Left colon (tissue), 2 donors: Measurements from ENCODE around the gene TBC1D24. TPM values are rescaled to one million over a fixed set of nuclear protein-coding genes. Genes with fewer than 3 reads are reported as not detected.
A peak's percentile ranks its signal among the peaks of the same experiment; 100 is the strongest.
"Not testable (repeated sequence)": the region's sequence is repeated elsewhere in the genome, so short reads cannot be mapped to it uniquely, and the experiment has no call there.

Experiments used
- ATAC-seq: fragments of 200-7000 bp; cut with Tn5 transposase; one replicate; pipeline ENCODE4 v1.9.1; 2020; ENCODE audit warnings: mild to moderate bottlenecking, moderate library complexity
- DNase-seq, 2 donors: peaks; one replicate each; pipeline ENCODE4 v3.0.0-alpha.2; 2020
- intact Hi-C, 2 donors: fragments of 100-400 bp; cut with DNase I in 1 of 2; cut with micrococcal nuclease in 1 of 2; formaldehyde crosslinking; loops; one replicate each; pipeline versions ENCODE4 v1.11.2 to v1.14.0; 2022; cut with DNase I, micrococcal nuclease
- total RNA-seq, 2 donors: library from RNA; stranded (reverse); fragmentation: NEBNext Ultra II Directional; extraction: Animal tissue kit (Norgen Biotek cat#: 25700); gene quantifications; one replicate each; pipeline ENCODE4 v1.2.1, GENCODE V29; 2021
- donor health status: DM: no; HTN: no; CAD: no.
- donor health status: DM: yes; HTN: yes; CAD: no.

TBC1D24 gene
- total RNA-seq, 2 donors from 2014 or later: 8.9 to 11.1 TPM

DNA sequence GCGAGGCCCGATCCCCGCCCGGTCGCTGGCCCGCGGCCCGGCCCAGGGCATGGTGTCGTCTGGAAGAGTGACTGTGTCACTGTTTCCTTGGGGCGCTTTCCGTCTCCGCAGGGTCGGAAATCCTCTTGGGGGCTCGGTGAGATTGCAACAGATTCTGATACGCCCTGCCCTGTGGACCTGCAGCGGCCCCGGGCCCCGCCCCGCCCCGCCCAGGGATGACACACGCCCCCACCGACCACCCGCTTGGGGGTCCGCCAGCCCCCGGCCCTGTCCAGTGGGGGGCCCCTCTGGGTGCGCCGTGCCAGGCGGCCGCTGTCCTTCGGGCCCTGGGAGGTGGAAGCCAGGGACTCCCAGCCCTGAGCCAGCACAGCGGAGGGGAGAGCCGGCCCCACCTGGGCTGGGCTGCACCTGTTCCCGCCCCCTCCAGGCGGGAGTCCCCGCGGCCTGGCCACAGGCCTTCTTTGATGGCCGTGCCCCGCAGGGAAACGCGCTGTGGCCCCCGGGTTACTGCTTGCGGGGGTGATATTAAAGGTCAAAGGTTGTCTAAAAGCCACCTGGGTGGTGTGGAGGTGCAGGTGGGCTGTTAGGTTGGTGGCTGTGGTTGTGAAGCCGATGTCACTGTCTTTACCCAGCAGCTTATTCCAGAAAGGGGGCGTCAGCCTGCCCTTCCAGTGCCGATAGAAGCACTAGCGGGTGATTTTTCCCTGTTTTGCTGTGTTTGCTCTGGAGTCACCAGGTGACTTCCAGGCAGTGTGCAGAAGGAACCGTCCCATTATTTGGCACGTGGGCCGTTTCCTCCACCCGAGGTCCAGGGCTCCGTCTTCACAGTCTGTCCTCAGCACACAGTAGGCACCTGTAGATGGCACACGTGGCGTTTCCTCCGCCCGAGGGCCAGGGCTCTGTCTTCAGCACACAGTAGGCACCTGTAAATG is 752 bp downstream of the TBC1D24 start:
- peak in 1 of 2 donors; percentile 54 for DNase-seq
- peak; percentile 50 for ATAC-seq
- intact Hi-C loops: no loop called here

DNA sequence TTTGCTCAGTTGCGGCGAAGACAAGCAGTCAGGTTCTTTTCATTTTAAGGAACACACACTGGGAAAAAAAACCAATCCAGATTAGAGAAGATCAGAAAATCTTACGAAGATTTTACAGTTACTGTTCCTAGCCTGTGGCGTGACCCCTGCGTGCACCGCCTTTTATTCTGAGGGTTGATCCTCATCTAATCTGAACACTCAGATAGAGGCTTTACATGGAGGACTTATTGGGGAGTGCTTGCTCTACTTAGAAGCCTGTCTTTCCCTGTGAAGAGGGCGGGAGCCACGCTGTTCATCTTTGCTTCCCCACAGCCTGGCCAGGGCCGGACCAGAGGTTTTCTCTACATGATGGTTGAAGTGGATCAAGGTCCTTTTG is 1.4 kb downstream of the TBC1D24 start:
- intact Hi-C loops: no loop called here
- ATAC-seq (no peak), DNase-seq (peak in 1 of 2 donors; percentile 3)

DNA sequence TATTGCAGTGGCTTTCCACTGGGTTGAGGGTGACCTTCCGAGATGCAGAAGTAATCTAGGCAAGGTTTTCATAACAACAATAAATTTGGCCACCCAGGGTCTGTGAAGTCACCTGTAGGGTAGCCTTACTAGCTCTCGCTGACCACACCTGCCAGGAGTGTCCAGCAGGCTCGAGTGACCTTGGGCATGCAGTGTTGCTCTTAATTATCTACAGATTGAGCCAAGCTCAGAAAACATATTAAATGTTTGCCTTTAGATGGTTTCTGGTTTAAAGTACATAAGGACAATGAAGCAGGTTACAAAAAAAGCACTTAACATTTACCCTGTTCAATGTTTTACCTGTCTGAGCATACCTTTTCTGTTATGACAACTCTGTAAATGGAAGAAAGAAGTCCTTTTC is 1.8 kb downstream of the TBC1D24 start:
- intact Hi-C loops: no loop called here
- no peak for DNase-seq
- ATAC-seq: no peak

DNA sequence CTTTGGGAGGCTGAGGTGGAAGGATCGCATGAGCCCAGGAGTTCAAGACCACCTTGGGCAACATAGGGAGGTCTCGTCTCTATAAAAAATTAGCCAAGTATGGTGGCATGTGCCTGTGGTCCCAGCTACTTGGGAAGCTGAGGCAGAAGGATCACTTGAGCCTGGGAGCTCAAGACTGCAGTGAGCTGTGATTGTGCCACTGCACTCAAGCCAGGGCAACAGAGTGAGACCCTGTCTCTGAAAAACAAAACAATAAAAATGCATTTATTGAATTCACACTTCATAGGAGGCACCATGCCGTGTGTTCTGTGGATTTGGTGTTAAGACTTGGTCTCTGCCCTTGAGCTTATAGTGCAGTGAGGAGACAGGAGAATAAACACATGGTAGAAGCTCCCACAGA is 2.4 kb downstream of the TBC1D24 start:
- intact Hi-C loops: no loop called here
- DNase-seq: no peak
- ATAC-seq: no peak

- DNase-seq (no peak), ATAC-seq (no peak)
- intact Hi-C loops: no loop called here
Measured at GRCh38 chr16:2478279-2478678, 3.4 kb downstream of the TBC1D24 start.

DNA sequence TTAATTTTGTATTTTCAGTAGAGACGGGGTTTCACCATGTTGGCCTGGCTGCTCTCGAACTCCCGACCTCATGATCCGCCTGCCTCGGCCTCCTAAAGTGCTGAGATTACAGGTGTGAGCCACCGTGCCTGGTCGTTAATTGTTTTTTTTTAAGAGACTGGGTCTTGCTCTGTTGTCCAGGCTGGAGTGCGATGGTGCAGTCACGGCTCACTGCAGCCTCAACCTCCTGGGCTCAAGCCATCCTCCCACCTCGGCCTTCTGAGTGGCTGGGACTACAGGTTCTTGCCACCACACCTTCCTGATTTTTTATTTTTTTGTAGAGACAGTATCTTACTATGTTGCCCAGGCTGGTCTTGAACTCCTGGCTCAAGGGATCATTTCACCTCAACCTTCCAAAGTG is 5.1 kb downstream of the TBC1D24 start:
- DNase-seq, intact Hi-C loops, ATAC-seq: not testable (repeated sequence)

DNA sequence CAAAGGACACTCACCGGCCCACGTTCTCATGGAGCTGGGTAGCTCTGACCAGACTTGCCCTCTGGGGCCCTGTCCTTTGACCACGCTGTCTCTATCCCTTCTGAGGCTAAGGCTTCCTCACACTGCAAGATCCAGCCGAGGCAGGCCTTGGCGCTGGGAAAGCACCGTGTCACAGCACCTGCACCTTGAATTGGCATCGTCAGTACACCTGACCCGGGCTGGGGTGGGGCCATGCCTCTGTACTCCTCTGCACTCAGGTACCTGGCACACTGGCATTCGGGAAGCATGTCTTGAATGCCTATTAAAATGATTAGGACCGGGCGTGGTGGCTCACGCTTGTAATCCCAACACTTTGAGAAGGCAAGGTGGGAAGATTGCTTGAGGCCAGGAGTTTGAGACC is 6.0 kb downstream of the TBC1D24 start:
- ATAC-seq (peak; percentile 96), DNase-seq (peak; percentile 78 to 88)
- intact Hi-C loops: no loop called here

DNA sequence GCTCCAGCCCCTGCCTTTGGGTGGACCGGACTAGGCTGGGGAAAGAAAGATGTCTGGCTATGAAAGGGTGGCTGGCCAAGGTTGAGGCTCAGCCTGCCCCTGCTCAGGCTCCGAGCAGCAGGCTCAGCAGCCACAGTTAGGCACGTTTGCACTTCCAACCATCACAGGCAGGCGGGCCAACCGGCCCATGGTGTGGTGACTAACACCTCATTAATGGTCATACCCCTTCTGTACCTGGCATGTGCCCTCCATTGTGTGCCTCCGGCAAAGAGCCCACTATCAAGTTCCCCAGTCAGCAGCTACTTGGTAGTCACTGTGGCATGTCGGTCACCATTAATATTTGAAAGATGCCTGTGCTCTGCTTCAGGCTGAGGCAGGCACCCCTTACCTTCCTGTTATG is 6.7 kb downstream of the TBC1D24 start:
- no peak for ATAC-seq
- peak in 1 of 2 donors; percentile 3 for DNase-seq
- intact Hi-C loops: no loop called here

- intact Hi-C loops: no loop called here
- ATAC-seq: no peak
- DNase-seq: peak in 1 of 2 donors; percentile 6
Measured at GRCh38 chr16:2482249-2482648, 7.3 kb downstream of the TBC1D24 start.

- DNase-seq (peak in 1 of 2 donors; percentile 29), ATAC-seq (no peak)
- intact Hi-C loops: no loop called here
Measured at GRCh38 chr16:2482708-2483534, 8.0 kb downstream of the TBC1D24 start.

GRCh38 chr16:2483939-2484897 is 9.3 kb downstream of the TBC1D24 start:
- intact Hi-C loops: no loop called here
- ATAC-seq (no peak), DNase-seq (no peak)

- intact Hi-C loops: no loop called here
- no peak for ATAC-seq
Measured at GRCh38 chr16:2484898-2485508, 10.1 kb downstream of the TBC1D24 start.

GRCh38 chr16:2485811-2486507 is 11.0 kb downstream of the TBC1D24 start:
- ATAC-seq (no peak), DNase-seq (peak in 1 of 2 donors; percentile 7)
- intact Hi-C loops: no loop called here

More at GRCh38 chr16:2484898-2485508, 10.1 kb downstream of the TBC1D24 start:
- DNase-seq: no peak

GRCh38 chr16:2486645-2487516 is 12.0 kb downstream of the TBC1D24 start:
- intact Hi-C loops: no loop called here
- DNase-seq (peak; percentile 74 to 81), ATAC-seq (peak; percentile 94)

DNA sequence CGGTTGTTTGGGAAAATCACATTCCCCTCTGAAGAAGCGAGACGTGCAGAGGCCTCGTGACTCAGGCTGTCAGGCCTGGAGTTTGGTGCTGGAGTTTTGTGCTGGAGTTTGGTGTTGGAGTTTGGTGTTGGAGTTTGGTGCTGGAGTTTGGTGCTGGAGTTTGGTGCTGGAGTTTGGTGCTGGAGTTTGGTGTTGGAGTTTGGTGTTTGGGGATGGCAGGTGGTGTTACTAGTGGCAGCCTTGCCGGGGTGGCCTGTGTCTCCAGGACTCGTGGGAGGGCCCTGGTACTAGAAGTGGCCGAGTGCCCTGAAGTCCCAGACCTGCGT is 12.6 kb downstream of the TBC1D24 start:
- ATAC-seq (no peak), DNase-seq (no peak)
- intact Hi-C loops: no loop called here

GRCh38 chr16:2487903-2488531 is 13.1 kb downstream of the TBC1D24 start:
- no peak for ATAC-seq
- intact Hi-C loops: no loop called here

More at GRCh38 chr16:2487903-2488531, 13.1 kb downstream of the TBC1D24 start:
- no peak for DNase-seq
